SK-N-SH (cell line): Measurements from ENCODE around the gene SRMS. TPM values are rescaled to one million over a fixed set of nuclear protein-coding genes. Genes with fewer than 3 reads are reported as not detected.

ENCODE experiments used
- CTCF ChIA-PET: fragments of 300-600, 350-600 bp; formaldehyde crosslinking; extraction: SDS; loops from one replicate; lab custom pipeline; 2021; lab: Yijun Ruan, JAX
- POLR2A ChIA-PET: fragments of 350-600 bp; sonication (Branson Sonifier 250); formaldehyde crosslinking; extraction: SDS; loops from one replicate; lab custom pipeline; 2020; ENCODE audit warnings: antibody characterized with exemption, inconsistent platforms; lab: Yijun Ruan, JAX
- DNase-seq: peaks from one replicate; pipeline ENCODE4 v3.0.0; 2012
- H2AFZ ChIP-seq: fragments of 200-600 bp; sonication (generic); 2 replicates; pipeline ENCODE4 v1.8.1; 2016; ENCODE audit warnings: antibody characterized with exemption, mild to moderate bottlenecking, low read depth
- H3F3A ChIP-seq: fragments of 200-600 bp; sonication (generic); replicated peaks from 2 replicates; pipeline ENCODE3; 2016; ENCODE audit warnings: antibody characterized with exemption, mild to moderate bottlenecking; ENCODE audit not compliant: insufficient read depth
- H3K27ac ChIP-seq, 2 experiments: fragments of 200-500 bp in 1 of 2; fragments of 200-600 bp in 1 of 2; sonication (Bioruptor generic) in 1 of 2; sonication (generic), shearing (Covaris generic) in 1 of 2; 2 replicates each; pipeline versions ENCODE4 v1.5.1 to v1.6.1; 2014 to 2016; ENCODE audit warnings: low read depth in 2 of 2, inconsistent platforms in 1 of 2, low read length in 1 of 2, mild to moderate bottlenecking in 1 of 2, mixed read lengths in 1 of 2
- H3K27me3 ChIP-seq: fragments of 200-600 bp; sonication (generic), shearing (Covaris generic); 2 replicates; pipeline ENCODE4 v1.6.1; 2016; ENCODE audit warnings: mixed run types; ENCODE audit not compliant: insufficient read depth
- H3K36me3 ChIP-seq, 2 experiments: fragments of 200-500 bp in 1 of 2; fragments of 200-600 bp in 1 of 2; sonication (Bioruptor generic) in 1 of 2; sonication (generic) in 1 of 2; replicated peaks in 1 of 2; 2 replicates each; pipeline versions ENCODE3 to v1.5.1; 2014 to 2016; ENCODE audit warnings: low read length in 1 of 2, mild to moderate bottlenecking in 1 of 2; ENCODE audit not compliant: insufficient read depth in 2 of 2, control insufficient read depth in 1 of 2
- H3K4me1 ChIP-seq, 2 experiments: fragments of 200-500 bp in 1 of 2; fragments of 200-600 bp in 1 of 2; sonication (Bioruptor generic) in 1 of 2; sonication (generic), shearing (Covaris generic) in 1 of 2; 2 replicates each; pipeline versions ENCODE4 v1.5.1 to v1.6.1; 2014 to 2016; ENCODE audit warnings: low read depth in 1 of 2, low read length in 1 of 2, mixed run types in 1 of 2; ENCODE audit not compliant: insufficient read depth in 2 of 2, control insufficient read depth in 1 of 2
- H3K4me2 ChIP-seq: fragments of 200-600 bp; sonication (generic), shearing (Covaris generic); 2 replicates; pipeline ENCODE4 v1.6.1; 2017; ENCODE audit warnings: mixed run types
- H3K4me3 ChIP-seq, 2 experiments: fragments of 200-500 bp in 1 of 2; fragments of 200-600 bp in 1 of 2; sonication (Bioruptor generic) in 1 of 2; sonication (generic), shearing (Covaris generic) in 1 of 2; 2 replicates each; pipeline versions ENCODE4 v1.5.1 to v1.8.1; 2014 to 2016; ENCODE audit warnings: low read depth in 2 of 2, inconsistent platforms in 1 of 2, low read length in 1 of 2, mild to moderate bottlenecking in 1 of 2, mixed read lengths in 1 of 2, moderate library complexity in 1 of 2
- H3K79me2 ChIP-seq: fragments of 200-600 bp; sonication (generic); 2 replicates; pipeline ENCODE4 v1.8.1; 2017; ENCODE audit warnings: mild to moderate bottlenecking; ENCODE audit not compliant: insufficient read depth
- H3K9ac ChIP-seq: fragments of 200-600 bp; sonication (generic); 2 replicates; pipeline ENCODE4 v1.6.1; 2017; ENCODE audit warnings: mixed run types
- H3K9me2 ChIP-seq: fragments of 200-600 bp; sonication (generic); 2 replicates; pipeline ENCODE4 v1.6.1; 2017; ENCODE audit warnings: mixed run types
- H3K9me3 ChIP-seq: fragments of 200-600 bp; sonication (generic); 2 replicates; pipeline ENCODE4 v1.6.1; 2017; ENCODE audit warnings: mixed run types, mild to moderate bottlenecking, moderate library complexity
- H4K20me1 ChIP-seq: fragments of 200-600 bp; sonication (generic); 2 replicates; pipeline ENCODE4 v1.6.1; 2017; ENCODE audit warnings: mild to moderate bottlenecking, mixed run types; ENCODE audit not compliant: insufficient read depth
- GABPA ChIP-seq: IDR thresholded peaks from 2 replicates; pipeline ENCODE4 v1.4.0; 2012; ENCODE audit warnings: low read depth, mild to moderate bottlenecking
- IRF3 ChIP-seq: fragments of 150-350 bp; IDR thresholded peaks from 2 replicates; pipeline ENCODE4 v1.6.1; 2016; ENCODE audit warnings: mild to moderate bottlenecking, low read depth, low read length
- NFIC ChIP-seq: IDR thresholded peaks from 2 replicates; pipeline ENCODE4 v1.4.0; 2012; ENCODE audit warnings: borderline replicate concordance
- POLR2AphosphoS5 ChIP-seq: IDR thresholded peaks from 2 replicates; pipeline ENCODE4 v1.6.1; 2012; ENCODE audit warnings: low read depth, low read length
- YY1 ChIP-seq: IDR thresholded peaks from 2 replicates; pipeline ENCODE4 v1.4.0; 2012; ENCODE audit warnings: low read depth, mild to moderate bottlenecking
- WGBS: methylation state at CpG from one replicate; pipeline ENCODE4 v1.1.6; 2017; ENCODE audit warnings: low lambda C conversion rate; 5-methylcytosine and 5-hydroxymethylcytosine counted together
- polyA plus RNA-seq, 3 experiments: library from polyadenylated mRNA; depleted of rRNA; stranded (reverse); fragments of >200 nt; gene quantifications; 2 replicates each; pipeline ENCODE4 v1.2.3, GENCODE V29; 2012
- TF ChIP-seq, protein P1 (sequence below): fragments of 200-600 bp; sonication (generic); IDR thresholded peaks from 2 replicates; pipeline ENCODE4 v1.6.1; 2017; ENCODE audit warnings: antibody characterized with exemption, mild to moderate bottlenecking, moderate library complexity

Gene SRMS
- polyA plus RNA-seq, 1 of the 3 experiments (the other 2 are of a cell fraction), result not detected

- H3K36me3 ChIP-seq, result peaks cover 13 to 19% of the 10 kb centered on the region in 2 experiments
- H3K4me3 ChIP-seq, result peak overlapping the region; percentile 84 to 85
- WGBS, result 5% methylated on average over 31 of the region's 72 CpGs
- H3F3A ChIP-seq, result peaks cover 17% of the 10 kb centered on the region
- peak overlapping the region; percentile 92 for H2AFZ ChIP-seq
- peak; percentile 87 for DNase-seq
- H3K9me3 ChIP-seq, result no peaks in the 10 kb centered on the region
- peak overlapping the region; percentile 97 for H3K9ac ChIP-seq
- H3K27ac ChIP-seq, result peak overlapping the region; percentile 66 to 81
- H3K9me2 ChIP-seq, result no peaks in the 10 kb centered on the region
- no peaks in the 10 kb centered on the region for H3K27me3 ChIP-seq
- peaks cover 22% of the 10 kb centered on the region for H3K79me2 ChIP-seq
- H3K4me1 ChIP-seq, result peaks cover 4 to 26% of the 10 kb centered on the region in 2 experiments; a peak in 3 of 4 replicates
- POLR2A ChIA-PET, result interaction anchor here (0.7 to 3.0 kb wide), 12 partner anchors 17 to 118 kb away, joined by 3 to 31 read pairs (median 4); partner anchors contain the start of gene GMEB2
- H3K4me2 ChIP-seq, result peak overlapping the region; percentile 99
- CTCF ChIA-PET, result interaction anchor here (0.9 to 8.7 kb wide), 13 partner anchors 12 to 138 kb away, joined by 3 to 82 read pairs (median 6); partner anchors contain the start of gene PTK6
- TF ChIP-seq, protein P1, sequence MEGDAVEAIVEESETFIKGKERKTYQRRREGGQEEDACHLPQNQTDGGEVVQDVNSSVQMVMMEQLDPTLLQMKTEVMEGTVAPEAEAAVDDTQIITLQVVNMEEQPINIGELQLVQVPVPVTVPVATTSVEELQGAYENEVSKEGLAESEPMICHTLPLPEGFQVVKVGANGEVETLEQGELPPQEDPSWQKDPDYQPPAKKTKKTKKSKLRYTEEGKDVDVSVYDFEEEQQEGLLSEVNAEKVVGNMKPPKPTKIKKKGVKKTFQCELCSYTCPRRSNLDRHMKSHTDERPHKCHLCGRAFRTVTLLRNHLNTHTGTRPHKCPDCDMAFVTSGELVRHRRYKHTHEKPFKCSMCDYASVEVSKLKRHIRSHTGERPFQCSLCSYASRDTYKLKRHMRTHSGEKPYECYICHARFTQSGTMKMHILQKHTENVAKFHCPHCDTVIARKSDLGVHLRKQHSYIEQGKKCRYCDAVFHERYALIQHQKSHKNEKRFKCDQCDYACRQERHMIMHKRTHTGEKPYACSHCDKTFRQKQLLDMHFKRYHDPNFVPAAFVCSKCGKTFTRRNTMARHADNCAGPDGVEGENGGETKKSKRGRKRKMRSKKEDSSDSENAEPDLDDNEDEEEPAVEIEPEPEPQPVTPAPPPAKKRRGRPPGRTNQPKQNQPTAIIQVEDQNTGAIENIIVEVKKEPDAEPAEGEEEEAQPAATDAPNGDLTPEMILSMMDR, result peak; percentile 48
- TF ChIP-seq GABPA (peak; percentile 27; the same call in 1 of the 2 replicates), POLR2AphosphoS5 (peak; percentile 6; the same call in 1 of the 2 replicates), NFIC (no peak), IRF3 (no peak)
- H4K20me1 ChIP-seq, result peaks cover 34% of the 10 kb centered on the region
Observed at GRCh38 chr20:63519668-63520503, 27.7 kb downstream of the SRMS start.

DNA sequence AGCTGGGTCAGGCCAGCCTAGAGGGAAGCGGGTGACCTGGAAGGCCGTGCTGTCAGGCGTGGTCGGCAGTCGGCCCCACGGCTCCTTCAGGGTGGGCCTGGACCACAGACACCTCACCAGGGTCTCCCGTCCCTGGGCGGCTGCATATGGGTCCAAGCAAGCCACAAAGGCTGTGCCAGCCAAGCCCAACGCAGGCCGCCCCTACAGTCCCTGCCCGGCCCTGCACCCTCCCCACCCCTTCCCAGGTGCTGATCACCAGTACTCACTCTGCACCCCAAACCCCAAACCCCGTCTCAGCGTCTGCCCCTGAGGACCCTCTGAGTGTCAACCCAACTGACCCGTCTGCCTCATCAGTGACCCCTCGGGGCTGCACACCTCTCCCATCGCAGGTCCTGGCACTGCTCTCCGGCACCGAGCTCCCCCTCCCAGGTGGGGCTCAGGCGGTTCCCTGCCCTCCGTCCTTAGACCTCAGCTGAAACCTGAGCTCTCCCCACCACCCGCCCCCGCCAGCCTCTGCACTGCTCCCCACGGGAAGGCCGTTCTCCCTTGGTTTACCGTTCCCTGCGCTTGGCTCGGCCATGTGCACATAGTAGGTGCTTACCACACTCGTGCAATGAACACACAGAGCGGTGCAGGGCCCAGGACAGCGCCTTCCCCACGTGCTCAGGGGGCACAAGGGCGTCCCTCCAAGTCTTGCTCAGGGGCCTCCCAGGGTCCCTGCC lies 28.4 kb downstream of the SRMS start:
- ChIA-PET POLR2A (interaction anchor here (1.4 to 2.3 kb wide), 2 partner anchors 16 to 55 kb away, joined by 4 to 14 read pairs; no protein-coding TSS in a partner anchor), CTCF (interaction anchor here (0.9 to 8.7 kb wide), 6 partner anchors 16 to 85 kb away, joined by 3 to 82 read pairs (median 9); partner anchors contain the start of gene PTK6)
- H3K9me2 ChIP-seq, result no peaks in the 10 kb centered on the region
- DNase-seq, result peak; percentile 28
- peak overlapping the region; percentile 76; the same call in 1 of the 2 replicates for H2AFZ ChIP-seq
- H3K27ac ChIP-seq, result no peak overlapping the region; a peak in 2 of 4 replicates
- H3K36me3 ChIP-seq, result peaks cover 13 to 19% of the 10 kb centered on the region in 2 experiments
- peaks cover 22% of the 10 kb centered on the region for H3K79me2 ChIP-seq
- peaks cover 11% of the 10 kb centered on the region for H3F3A ChIP-seq
- TF ChIP-seq YY1, result no peak
- H3K4me3 ChIP-seq, result peak overlapping the region; percentile 84 to 85
- no peaks in the 10 kb centered on the region for H3K27me3 ChIP-seq
- WGBS, result 94% methylated on average over 31 of the region's 32 CpGs
- peaks cover 26% of the 10 kb centered on the region for H4K20me1 ChIP-seq
- H3K9me3 ChIP-seq, result no peaks in the 10 kb centered on the region
- peak overlapping the region; percentile 97; the same call in 1 of the 2 replicates for H3K9ac ChIP-seq
- peak overlapping the region; percentile 99 for H3K4me2 ChIP-seq
- H3K4me1 ChIP-seq, result peaks cover 4 to 26% of the 10 kb centered on the region in 2 experiments; a peak in 3 of 4 replicates
